IPS-18a (cell line): ENCODE data around the gene NFIC.
"Not testable (repeated sequence)": the region's sequence is repeated elsewhere in the genome, so short reads cannot be mapped to it uniquely, and the experiment has no call there.

Experiments used
- H3K27ac ChIP-seq: one replicate; pipeline ENCODE4 v1.5.1; 2013; ENCODE audit warnings: low read length
- H3K27me3 ChIP-seq: one replicate; pipeline ENCODE4 v1.6.1; 2013; ENCODE audit warnings: mild to moderate bottlenecking, low read length; ENCODE audit not compliant: control insufficient read depth, insufficient read depth
- H3K36me3 ChIP-seq: one replicate; pipeline ENCODE4 v1.6.1; 2013; ENCODE audit warnings: low read depth, low read length; ENCODE audit not compliant: control insufficient read depth
- H3K4me1 ChIP-seq: one replicate; pipeline ENCODE4 v1.6.1; 2013; ENCODE audit warnings: low read depth, low read length; ENCODE audit not compliant: control insufficient read depth
- H3K4me3 ChIP-seq: one replicate; pipeline ENCODE4 v1.5.1; 2013; ENCODE audit warnings: low read length
- H3K9ac ChIP-seq: one replicate; pipeline ENCODE4 v1.6.1; 2013; ENCODE audit warnings: mild to moderate bottlenecking, low read length, moderate library complexity
- H3K9me3 ChIP-seq: one replicate; pipeline ENCODE4 v1.6.1; 2013; ENCODE audit warnings: low read depth, low read length; ENCODE audit not compliant: control insufficient read depth

The NFIC gene

GRCh38 chr19:3398900-3399278 is 32.5 kb downstream of the NFIC start:
- H3K27me3 ChIP-seq = peaks cover 14% of the 10 kb centered on the region
- H3K9ac ChIP-seq = no peak overlapping the region
- no peaks in the 10 kb centered on the region for H3K9me3 ChIP-seq
- no peaks in the 10 kb centered on the region for H3K36me3 ChIP-seq
- H3K4me1 ChIP-seq = no peaks in the 10 kb centered on the region
- H3K27ac ChIP-seq = no peak overlapping the region
- H3K4me3 ChIP-seq = no peak overlapping the region

GRCh38 chr19:3399311-3399710 is 32.9 kb downstream of the NFIC start:
- H3K36me3 ChIP-seq, H3K9me3 ChIP-seq, H3K9ac ChIP-seq, H3K4me1 ChIP-seq, H3K27ac ChIP-seq, H3K4me3 ChIP-seq: not testable (repeated sequence)
- H3K27me3 ChIP-seq = peaks cover 14% of the 10 kb centered on the region

- peaks cover 14% of the 10 kb centered on the region for H3K27me3 ChIP-seq
- H3K27ac ChIP-seq = no peak overlapping the region
- H3K9me3 ChIP-seq = no peaks in the 10 kb centered on the region
- no peak overlapping the region for H3K4me3 ChIP-seq
- no peaks in the 10 kb centered on the region for H3K36me3 ChIP-seq
- H3K4me1 ChIP-seq = no peaks in the 10 kb centered on the region
- no peak overlapping the region for H3K9ac ChIP-seq
Measured at GRCh38 chr19:3401004-3401768, 34.8 kb downstream of the NFIC start.

DNA sequence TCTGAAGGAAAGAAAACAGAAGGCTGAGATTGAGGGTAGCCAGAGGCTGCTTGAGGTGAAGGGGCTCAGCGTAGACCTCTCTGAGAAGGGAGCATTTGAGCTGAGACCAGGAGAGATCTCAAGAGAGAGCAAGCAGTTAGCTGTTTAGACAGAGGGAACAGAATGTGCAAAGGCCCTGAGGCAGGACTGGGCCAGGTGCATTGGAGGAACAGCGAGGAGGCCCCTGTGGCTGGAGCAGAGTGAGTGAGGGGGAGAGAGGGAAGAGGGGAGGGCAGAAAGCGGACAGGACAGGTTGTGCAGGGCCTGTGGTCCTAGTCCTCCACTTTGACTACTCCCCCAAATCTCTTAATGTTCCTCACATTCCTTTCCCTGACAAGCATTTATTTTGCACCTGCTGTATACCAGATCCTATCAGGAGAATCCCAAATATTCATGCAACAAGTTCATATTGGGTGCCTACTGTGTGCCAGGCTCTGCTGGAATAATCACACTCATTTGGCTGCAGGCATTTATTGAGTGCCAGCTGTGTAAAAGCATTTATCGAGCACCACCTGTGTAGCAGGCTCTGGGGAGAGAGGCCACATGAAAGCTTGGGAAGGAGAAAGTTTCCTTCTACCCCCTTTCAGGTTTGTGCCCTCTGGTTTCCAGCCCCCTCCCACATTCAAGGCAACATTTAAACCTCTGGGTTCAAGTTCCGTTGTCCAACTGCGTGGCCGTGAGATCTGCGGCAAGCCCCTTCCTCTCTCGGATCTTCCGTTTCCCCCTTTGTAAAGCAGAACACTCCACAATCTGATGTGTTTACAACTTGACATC is 36.5 kb downstream of the NFIC start:
- Histone ChIP-seq H3K9me3 (no peaks in the 10 kb centered on the region), H3K27ac (no peak overlapping the region), H3K36me3 (no peaks in the 10 kb centered on the region), H3K4me3 (no peak overlapping the region), H3K9ac (no peak overlapping the region), H3K27me3 (peaks cover 12% of the 10 kb centered on the region), H3K4me1 (no peaks in the 10 kb centered on the region)

GRCh38 chr19:3403489-3404323 is 37.3 kb downstream of the NFIC start:
- H3K27ac ChIP-seq = no peak overlapping the region
- H3K27me3 ChIP-seq = peaks cover 6% of the 10 kb centered on the region
- no peaks in the 10 kb centered on the region for H3K4me1 ChIP-seq
- no peak overlapping the region for H3K4me3 ChIP-seq
- no peaks in the 10 kb centered on the region for H3K36me3 ChIP-seq
- no peak overlapping the region for H3K9ac ChIP-seq
- no peaks in the 10 kb centered on the region for H3K9me3 ChIP-seq

- H3K9ac ChIP-seq = no peak overlapping the region
- no peak overlapping the region for H3K27ac ChIP-seq
- H3K27me3 ChIP-seq = no peaks in the 10 kb centered on the region
- H3K4me3 ChIP-seq = no peak overlapping the region
- H3K9me3 ChIP-seq = no peaks in the 10 kb centered on the region
- no peaks in the 10 kb centered on the region for H3K36me3 ChIP-seq
- H3K4me1 ChIP-seq = no peaks in the 10 kb centered on the region
Measured at GRCh38 chr19:3404324-3405260, 38.2 kb downstream of the NFIC start.

GRCh38 chr19:3405261-3405653 is 38.9 kb downstream of the NFIC start:
- Histone ChIP-seq H3K9me3 (no peaks in the 10 kb centered on the region), H3K27me3 (no peaks in the 10 kb centered on the region), H3K4me1 (no peaks in the 10 kb centered on the region), H3K4me3 (no peak overlapping the region), H3K9ac (no peak overlapping the region), H3K27ac (no peak overlapping the region), H3K36me3 (no peaks in the 10 kb centered on the region)

GRCh38 chr19:3406571-3407111 is 40.3 kb downstream of the NFIC start:
- Histone ChIP-seq H3K4me1 (no peaks in the 10 kb centered on the region), H3K4me3 (no peak overlapping the region), H3K27ac (no peak overlapping the region), H3K9me3 (no peaks in the 10 kb centered on the region), H3K36me3 (no peaks in the 10 kb centered on the region), H3K27me3 (no peaks in the 10 kb centered on the region), H3K9ac (no peak overlapping the region)

GRCh38 chr19:3407556-3408516 is 41.5 kb downstream of the NFIC start:
- no peaks in the 10 kb centered on the region for H3K9me3 ChIP-seq
- H3K4me1 ChIP-seq = no peaks in the 10 kb centered on the region
- H3K4me3 ChIP-seq = no peak overlapping the region
- H3K9ac ChIP-seq = no peak overlapping the region
- no peaks in the 10 kb centered on the region for H3K36me3 ChIP-seq
- H3K27me3 ChIP-seq = no peaks in the 10 kb centered on the region
- no peak overlapping the region for H3K27ac ChIP-seq

DNA sequence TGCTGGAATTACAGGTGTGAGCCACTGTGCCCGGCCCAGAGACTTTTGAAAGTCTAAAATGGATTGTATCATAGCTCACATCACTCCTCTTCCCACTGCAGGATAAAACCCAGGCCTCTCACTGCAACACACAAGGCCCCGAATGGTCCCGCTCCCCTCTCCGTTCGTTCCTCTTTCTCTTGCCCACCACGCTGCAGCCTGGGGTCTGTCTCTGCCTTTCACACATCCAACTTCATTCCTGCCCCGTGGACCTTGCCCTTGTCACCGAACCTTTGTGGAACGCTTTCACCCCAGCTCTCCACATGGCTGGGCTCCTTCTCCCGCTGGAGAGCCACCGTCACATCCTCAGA is 42.6 kb downstream of the NFIC start:
- no peaks in the 10 kb centered on the region for H3K4me1 ChIP-seq
- H3K27me3 ChIP-seq = no peaks in the 10 kb centered on the region
- H3K27ac ChIP-seq = no peak overlapping the region
- H3K4me3 ChIP-seq = no peak overlapping the region
- no peaks in the 10 kb centered on the region for H3K9me3 ChIP-seq
- H3K9ac ChIP-seq = no peak overlapping the region
- H3K36me3 ChIP-seq = no peaks in the 10 kb centered on the region
